ENCODE results near the gene LGALS1.

Gene LGALS1

GRCh38 chr22:37633625-37634416 lies 41.6 kb upstream of the LGALS1 start:
- ChIA-PET CTCF (interaction anchor here (0.9 to 31.2 kb wide), 7 partner anchors 2 to 71 kb away, joined by 3 to 672 read pairs (median 5); partner anchors contain the start of genes GGA1, LGALS1, NOL12 and PDXP), POLR2A (interaction anchor here (0.6 to 1.6 kb wide), 6 partner anchors 9 to 162 kb away, joined by 3 to 7 read pairs (median 4); partner anchors contain the start of genes GGA1 and PDXP)
- Histone ChIP-seq H3K4me1 (ENCODE audit: control extremely low read depth in 1 of 4, control insufficient read depth in 4 of 4, insufficient read depth in 4 of 4, low read length in 3 of 4) (peaks cover 3 to 92% (median 77%) of the 10 kb centered on the region in 4 experiments), H3K4me3 (ENCODE audit: control insufficient read depth in 1 of 7, extremely low read depth in 1 of 7, insufficient read depth in 4 of 7, low read depth in 2 of 7, low read length in 6 of 7) (peak overlapping the region in 5 of 7 experiments; percentile 17 to 56 (median 45)), H3K9me3 (ENCODE audit: control extremely low read depth in 1 of 5, control insufficient read depth in 4 of 5, insufficient read depth in 2 of 5, low read depth in 1 of 5, low read length in 4 of 5) (no peaks in the 10 kb centered on the region), H3K36me3 (ENCODE audit: control insufficient read depth in 4 of 4, insufficient read depth in 4 of 4, low read length in 3 of 4) (peaks cover 0 to 37% (median 17%) of the 10 kb centered on the region in 4 experiments), H3K27me3 (replicated peaks in 2 of 5; ENCODE audit: control insufficient read depth in 4 of 5, insufficient read depth in 5 of 5, low read length in 4 of 5) (no peaks in the 10 kb centered on the region), H3K27ac (ENCODE audit: insufficient read depth in 1 of 2, low read depth in 1 of 2, low read length in 2 of 2, poor library complexity in 1 of 2, severe bottlenecking in 2 of 2) (peak overlapping the region in 1 of 2 experiments; percentile 86)
- 2% methylated on average over 22 of the region's 24 CpGs for WGBS (ENCODE audit: insufficient coverage)
- peak; percentile 73 to 93 (median 91) for DNase-seq

GRCh38 chr22:37634417-37634924 lies 41.0 kb upstream of the LGALS1 start:
- Histone ChIP-seq H3K27ac (ENCODE audit: insufficient read depth in 1 of 2, low read depth in 1 of 2, low read length in 2 of 2, poor library complexity in 1 of 2, severe bottlenecking in 2 of 2) (peak overlapping the region in 1 of 2 experiments; percentile 86), H3K4me1 (ENCODE audit: control extremely low read depth in 1 of 4, control insufficient read depth in 4 of 4, insufficient read depth in 4 of 4, low read length in 3 of 4) (peaks cover 3 to 89% (median 82%) of the 10 kb centered on the region in 4 experiments), H3K27me3 (replicated peaks in 2 of 5; ENCODE audit: control insufficient read depth in 4 of 5, insufficient read depth in 5 of 5, low read length in 4 of 5) (no peaks in the 10 kb centered on the region), H3K4me3 (ENCODE audit: control insufficient read depth in 1 of 7, extremely low read depth in 1 of 7, insufficient read depth in 4 of 7, low read depth in 2 of 7, low read length in 6 of 7) (peak overlapping the region in 5 of 7 experiments; percentile 17 to 56 (median 45)), H3K36me3 (ENCODE audit: control insufficient read depth in 4 of 4, insufficient read depth in 4 of 4, low read length in 3 of 4) (peaks cover 0 to 31% (median 13%) of the 10 kb centered on the region in 4 experiments), H3K9me3 (ENCODE audit: control extremely low read depth in 1 of 5, control insufficient read depth in 4 of 5, insufficient read depth in 2 of 5, low read depth in 1 of 5, low read length in 4 of 5) (no peaks in the 10 kb centered on the region)
- POLR2A ChIA-PET: interaction anchor here (1.4 to 1.6 kb wide), 3 partner anchors 8 to 26 kb away, joined by 4 to 7 read pairs (median 4); partner anchors contain the start of genes GGA1 and PDXP
- WGBS (ENCODE audit: insufficient coverage): 30% methylated on average over 7 of the region's 8 CpGs
- peak in 2 of 3 donors; percentile 38 to 39 for DNase-seq
- CTCF ChIA-PET: interaction anchor here (1.5 to 31.2 kb wide), 5 partner anchors 1 to 69 kb away, joined by 4 to 672 read pairs (median 622); partner anchors contain the start of genes GGA1, LGALS1, NOL12 and PDXP

- Histone ChIP-seq H3K27me3 (replicated peaks in 2 of 5; ENCODE audit: control insufficient read depth in 4 of 5, insufficient read depth in 5 of 5, low read length in 4 of 5) (no peaks in the 10 kb centered on the region), H3K9me3 (ENCODE audit: control extremely low read depth in 1 of 5, control insufficient read depth in 4 of 5, insufficient read depth in 2 of 5, low read depth in 1 of 5, low read length in 4 of 5) (no peaks in the 10 kb centered on the region), H3K4me1 (ENCODE audit: control extremely low read depth in 1 of 4, control insufficient read depth in 4 of 4, insufficient read depth in 4 of 4, low read length in 3 of 4) (peaks cover 3 to 90% (median 86%) of the 10 kb centered on the region in 4 experiments), H3K27ac (ENCODE audit: insufficient read depth in 1 of 2, low read depth in 1 of 2, low read length in 2 of 2, poor library complexity in 1 of 2, severe bottlenecking in 2 of 2) (peak overlapping the region in 1 of 2 experiments; percentile 86), H3K4me3 (ENCODE audit: control insufficient read depth in 1 of 7, extremely low read depth in 1 of 7, insufficient read depth in 4 of 7, low read depth in 2 of 7, low read length in 6 of 7) (peak overlapping the region in 1 of 7 experiments; percentile 22), H3K36me3 (ENCODE audit: control insufficient read depth in 4 of 4, insufficient read depth in 4 of 4, low read length in 3 of 4) (peaks cover 0 to 24% (median 10%) of the 10 kb centered on the region in 4 experiments)
- 82% methylated on average over 7 of the region's 7 CpGs for WGBS (ENCODE audit: insufficient coverage)
- ChIA-PET CTCF (interaction anchor here (0.6 to 31.2 kb wide), 5 partner anchors 0 to 232 kb away, joined by 3 to 672 read pairs (median 622); partner anchors contain the start of genes GGA1, LGALS1, NOL12 and PDXP), POLR2A (no interaction called here)
- DNase-seq: no peak
These were observed 40.3 kb upstream of the LGALS1 start for GRCh38 chr22:37635157-37635556.

DNA sequence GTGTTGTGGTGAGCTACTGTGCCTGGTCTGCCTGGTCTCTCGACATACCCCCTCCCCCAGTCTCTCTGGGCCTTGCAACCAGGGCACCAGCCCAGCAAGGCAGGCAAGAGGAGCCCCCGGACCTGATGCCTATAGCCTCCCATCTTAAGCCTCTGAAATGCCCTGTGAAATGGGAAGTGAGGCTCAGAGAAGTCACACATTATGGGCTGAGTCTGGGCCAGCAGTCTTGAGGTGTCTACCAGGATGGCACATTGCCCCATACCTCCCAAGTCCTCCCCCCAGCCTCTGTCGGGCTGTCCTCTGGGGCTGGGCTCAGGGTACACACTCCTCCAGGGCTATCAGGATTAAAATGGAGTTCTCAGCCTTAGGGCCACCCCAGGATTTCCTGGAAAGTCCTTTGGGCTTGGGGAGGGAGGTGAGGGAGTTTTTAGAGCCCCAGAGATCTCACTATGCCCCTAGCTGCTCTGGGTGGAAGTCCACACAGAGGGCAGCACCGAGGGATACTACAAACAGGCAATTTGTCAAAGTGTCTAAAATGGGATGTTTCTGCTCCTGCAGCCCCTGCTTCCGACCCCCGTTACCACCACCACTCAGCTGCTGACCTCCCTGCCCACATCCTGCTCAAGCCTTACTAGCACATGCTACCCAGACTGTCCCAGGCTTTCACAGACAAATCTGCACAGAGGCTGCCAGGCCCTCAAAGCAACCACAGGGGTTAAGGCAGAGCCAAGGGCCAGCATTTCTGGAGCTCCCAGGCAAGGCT lies 39.1 kb upstream of the LGALS1 start:
- Histone ChIP-seq H3K4me1 (ENCODE audit: control extremely low read depth in 1 of 4, control insufficient read depth in 4 of 4, insufficient read depth in 4 of 4, low read length in 3 of 4) (peaks cover 3 to 94% (median 92%) of the 10 kb centered on the region in 4 experiments), H3K27ac (ENCODE audit: insufficient read depth in 1 of 2, low read depth in 1 of 2, low read length in 2 of 2, poor library complexity in 1 of 2, severe bottlenecking in 2 of 2) (peak overlapping the region in 1 of 2 experiments; percentile 37), H3K4me3 (ENCODE audit: control insufficient read depth in 1 of 7, extremely low read depth in 1 of 7, insufficient read depth in 4 of 7, low read depth in 2 of 7, low read length in 6 of 7) (peak overlapping the region in 3 of 7 experiments; percentile 30 to 33 (median 30)), H3K9me3 (ENCODE audit: control extremely low read depth in 1 of 5, control insufficient read depth in 4 of 5, insufficient read depth in 2 of 5, low read depth in 1 of 5, low read length in 4 of 5) (no peaks in the 10 kb centered on the region), H3K27me3 (replicated peaks in 2 of 5; ENCODE audit: control insufficient read depth in 4 of 5, insufficient read depth in 5 of 5, low read length in 4 of 5) (no peaks in the 10 kb centered on the region), H3K36me3 (ENCODE audit: control insufficient read depth in 4 of 4, insufficient read depth in 4 of 4, low read length in 3 of 4) (peaks cover 0 to 17% (median 4%) of the 10 kb centered on the region in 4 experiments)
- DNase-seq: peak; percentile 42 to 94 (median 73)
- POLR2A ChIA-PET: interaction anchor here (0.7 to 1.7 kb wide), 3 partner anchors 9 to 122 kb away, joined by 3 to 4 read pairs (median 3); no protein-coding TSS in a partner anchor
- CTCF ChIA-PET: interaction anchor here (0.7 to 26.6 kb wide), 5 partner anchors 8 to 97 kb away, joined by 3 to 672 read pairs (median 4); partner anchors contain the start of genes GGA1, LGALS1, NOL12 and PDXP
- WGBS (ENCODE audit: insufficient coverage): 0% methylated on average over 2 of the region's 6 CpGs

DNA sequence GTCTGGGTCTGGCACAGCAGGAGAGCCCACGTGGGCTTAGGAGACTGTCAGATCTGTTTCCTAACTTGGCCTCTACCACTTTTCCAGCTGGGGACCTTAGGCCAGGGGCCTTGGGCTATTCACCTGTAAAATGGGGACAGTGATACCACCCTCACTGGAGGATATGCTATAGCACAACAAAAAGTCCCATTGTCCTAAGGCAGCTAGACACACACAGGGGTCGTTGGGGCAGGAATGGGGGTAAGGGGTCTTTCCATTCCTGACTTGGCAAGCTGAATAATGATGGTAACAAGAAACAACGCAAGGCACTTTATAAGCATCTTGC lies 38.5 kb upstream of the LGALS1 start:
- ChIA-PET CTCF (interaction anchor here (0.9 to 26.6 kb wide), 4 partner anchors 8 to 97 kb away, joined by 3 to 672 read pairs (median 313); partner anchors contain the start of genes GGA1, LGALS1, NOL12 and PDXP), POLR2A (interaction anchor here (0.7 to 1.7 kb wide), 3 partner anchors 10 to 121 kb away, joined by 3 to 4 read pairs (median 3); no protein-coding TSS in a partner anchor)
- no peak for DNase-seq
- Histone ChIP-seq H3K4me3 (ENCODE audit: control insufficient read depth in 1 of 7, extremely low read depth in 1 of 7, insufficient read depth in 4 of 7, low read depth in 2 of 7, low read length in 6 of 7) (peak overlapping the region in 1 of 7 experiments; percentile 20), H3K4me1 (ENCODE audit: control extremely low read depth in 1 of 4, control insufficient read depth in 4 of 4, insufficient read depth in 4 of 4, low read length in 3 of 4) (peaks cover 3 to 91% (median 88%) of the 10 kb centered on the region in 4 experiments), H3K9me3 (ENCODE audit: control extremely low read depth in 1 of 5, control insufficient read depth in 4 of 5, insufficient read depth in 2 of 5, low read depth in 1 of 5, low read length in 4 of 5) (no peaks in the 10 kb centered on the region), H3K27me3 (replicated peaks in 2 of 5; ENCODE audit: control insufficient read depth in 4 of 5, insufficient read depth in 5 of 5, low read length in 4 of 5) (no peaks in the 10 kb centered on the region), H3K27ac (ENCODE audit: insufficient read depth in 1 of 2, low read depth in 1 of 2, low read length in 2 of 2, poor library complexity in 1 of 2, severe bottlenecking in 2 of 2) (peak overlapping the region in 1 of 2 experiments; percentile 37), H3K36me3 (ENCODE audit: control insufficient read depth in 4 of 4, insufficient read depth in 4 of 4, low read length in 3 of 4) (peaks cover 0 to 17% (median 4%) of the 10 kb centered on the region in 4 experiments)
- 0% methylated on average over 1 of the region's 3 CpGs for WGBS (ENCODE audit: insufficient coverage)

- ChIA-PET CTCF (interaction anchor here (22.4 to 26.6 kb wide), 2 partner anchors 19 to 28 kb away, joined by 622 to 672 read pairs; partner anchors contain the start of genes GGA1, LGALS1, NOL12 and PDXP), POLR2A (no interaction called here)
- Histone ChIP-seq H3K9me3 (ENCODE audit: control extremely low read depth in 1 of 5, control insufficient read depth in 4 of 5, insufficient read depth in 2 of 5, low read depth in 1 of 5, low read length in 4 of 5) (no peaks in the 10 kb centered on the region), H3K4me3 (ENCODE audit: control insufficient read depth in 1 of 7, extremely low read depth in 1 of 7, insufficient read depth in 4 of 7, low read depth in 2 of 7, low read length in 6 of 7) (peak overlapping the region in 6 of 7 experiments; percentile 20 to 84 (median 76)), H3K27me3 (replicated peaks in 2 of 5; ENCODE audit: control insufficient read depth in 4 of 5, insufficient read depth in 5 of 5, low read length in 4 of 5) (no peaks in the 10 kb centered on the region), H3K36me3 (ENCODE audit: control insufficient read depth in 4 of 4, insufficient read depth in 4 of 4, low read length in 3 of 4) (peaks cover 4 to 23% (median 12%) of the 10 kb centered on the region in 4 experiments), H3K27ac (ENCODE audit: insufficient read depth in 1 of 2, low read depth in 1 of 2, low read length in 2 of 2, poor library complexity in 1 of 2, severe bottlenecking in 2 of 2) (no peak overlapping the region), H3K4me1 (ENCODE audit: control extremely low read depth in 1 of 4, control insufficient read depth in 4 of 4, insufficient read depth in 4 of 4, low read length in 3 of 4) (peaks cover 3 to 86% (median 74%) of the 10 kb centered on the region in 4 experiments)
- WGBS (ENCODE audit: insufficient coverage): 48% methylated on average over 7 of the region's 11 CpGs
- DNase-seq: peak in 2 of 3 donors; percentile 27 to 29
These were observed 36.9 kb upstream of the LGALS1 start for GRCh38 chr22:37638391-37639069.

All from common myeloid progenitor, CD34-positive (primary cell).